DOHH2 (cell line): ENCODE data around the gene KCNJ6.
A peak's percentile ranks its signal among the peaks of the same experiment; 100 is the strongest.

Source experiments
- H3F3A ChIP-seq: fragments of 200-600 bp; sonication (generic), shearing (Covaris generic); 2 replicates; pipeline ENCODE4 v1.6.0; 2016; ENCODE audit warnings: antibody characterized with exemption, mild to moderate bottlenecking; ENCODE audit not compliant: control insufficient read depth, insufficient read depth
- H3K27ac ChIP-seq: fragments of 200-600 bp; sonication (generic); 2 replicates; pipeline ENCODE4 v1.5.1; 2014; ENCODE audit warnings: low read depth, mild to moderate bottlenecking, low read length, moderate library complexity
- H3K27me3 ChIP-seq: fragments of 200-600 bp; sonication (generic); 2 replicates; pipeline ENCODE4 v1.6.1; 2014; ENCODE audit warnings: mild to moderate bottlenecking, low read length, mixed read lengths; ENCODE audit not compliant: control insufficient read depth
- H3K36me3 ChIP-seq: fragments of 200-600 bp; sonication (generic); 2 replicates; pipeline ENCODE4 v1.6.1; 2014; ENCODE audit warnings: mild to moderate bottlenecking, low read length, moderate library complexity, mixed read lengths; ENCODE audit not compliant: control insufficient read depth
- H3K4me1 ChIP-seq: fragments of 200-600 bp; sonication (generic); 2 replicates; pipeline ENCODE4 v1.6.1; 2014; ENCODE audit warnings: mild to moderate bottlenecking, low read length, mixed read lengths; ENCODE audit not compliant: control insufficient read depth
- H3K4me2 ChIP-seq: fragments of 200-600 bp; sonication (generic); 2 replicates; pipeline ENCODE4 v1.6.0; 2014; ENCODE audit warnings: mild to moderate bottlenecking, low read length, moderate library complexity
- H3K4me3 ChIP-seq: fragments of 200-600 bp; sonication (generic); 2 replicates; pipeline ENCODE4 v1.5.1; 2014; ENCODE audit warnings: mild to moderate bottlenecking, low read length, mixed read lengths
- H3K79me2 ChIP-seq: fragments of 200-600 bp; sonication (generic); 2 replicates; pipeline ENCODE4 v1.6.1; 2014; ENCODE audit warnings: mild to moderate bottlenecking, low read length, mixed read lengths; ENCODE audit not compliant: control insufficient read depth
- H3K9me2 ChIP-seq: fragments of 200-600 bp; sonication (generic); replicated peaks from 2 replicates; pipeline ENCODE4 v1.6.1; 2014; ENCODE audit warnings: mild to moderate bottlenecking, low read length, mixed read lengths; ENCODE audit not compliant: control insufficient read depth
- H3K9me3 ChIP-seq: fragments of 200-600 bp; sonication (generic); 2 replicates; pipeline ENCODE4 v1.6.1; 2014; ENCODE audit warnings: antibody characterized with exemption, low read length, mixed read lengths; ENCODE audit not compliant: control insufficient read depth, insufficient read depth
- H4K20me1 ChIP-seq: fragments of 200-600 bp; sonication (generic); 2 replicates; pipeline ENCODE4 v1.6.0; 2014; ENCODE audit warnings: low read depth, mild to moderate bottlenecking, antibody characterized with exemption, low read length, moderate library complexity; ENCODE audit not compliant: control insufficient read depth, insufficient read depth
- EZH2phosphoT487 ChIP-seq: fragments of 200-600 bp; sonication (generic); IDR thresholded peaks from 2 replicates; pipeline ENCODE4 v1.6.1; 2017; ENCODE audit warnings: borderline replicate concordance, mild to moderate bottlenecking, antibody characterized with exemption, low read length, moderate library complexity, mixed read lengths
- TF ChIP-seq, protein P1 (sequence below): fragments of 200-600 bp; sonication (generic); IDR thresholded peaks from one replicate; pipeline ENCODE4 v1.5.1; 2014; ENCODE audit warnings: antibody characterized with exemption, mild to moderate bottlenecking, low read depth, low read length; ENCODE audit not compliant: poor library complexity, severe bottlenecking

Gene KCNJ6

DNA sequence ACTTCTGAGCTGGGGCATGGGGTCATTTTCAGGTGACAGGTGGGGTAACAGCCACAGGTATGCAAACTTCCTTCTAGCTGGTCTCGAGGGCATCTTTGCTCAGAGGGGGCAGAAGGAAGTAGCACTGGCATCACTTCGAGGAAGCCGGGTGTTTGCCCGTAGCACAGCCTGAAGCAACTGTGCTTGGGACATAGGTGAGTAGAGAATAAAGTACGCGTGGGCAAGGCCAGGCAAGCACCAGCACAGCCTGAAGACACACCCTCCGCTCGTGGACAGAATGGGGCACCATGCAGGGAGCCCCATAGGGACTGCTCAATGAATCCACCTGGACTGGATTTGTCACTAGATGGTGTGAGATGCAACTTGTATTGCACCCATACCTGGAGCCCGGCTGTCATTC, 167.1 kb downstream of the KCNJ6 start:
- H3K27me3 ChIP-seq: no peaks in the 10 kb centered on the region
- H3K36me3 ChIP-seq: no peaks in the 10 kb centered on the region
- no peaks in the 10 kb centered on the region for H3K4me1 ChIP-seq
- no peak overlapping the region for H3K4me3 ChIP-seq
- H3K4me2 ChIP-seq: no peak overlapping the region
- no peaks in the 10 kb centered on the region for H3K9me3 ChIP-seq
- TF ChIP-seq, protein P1, sequence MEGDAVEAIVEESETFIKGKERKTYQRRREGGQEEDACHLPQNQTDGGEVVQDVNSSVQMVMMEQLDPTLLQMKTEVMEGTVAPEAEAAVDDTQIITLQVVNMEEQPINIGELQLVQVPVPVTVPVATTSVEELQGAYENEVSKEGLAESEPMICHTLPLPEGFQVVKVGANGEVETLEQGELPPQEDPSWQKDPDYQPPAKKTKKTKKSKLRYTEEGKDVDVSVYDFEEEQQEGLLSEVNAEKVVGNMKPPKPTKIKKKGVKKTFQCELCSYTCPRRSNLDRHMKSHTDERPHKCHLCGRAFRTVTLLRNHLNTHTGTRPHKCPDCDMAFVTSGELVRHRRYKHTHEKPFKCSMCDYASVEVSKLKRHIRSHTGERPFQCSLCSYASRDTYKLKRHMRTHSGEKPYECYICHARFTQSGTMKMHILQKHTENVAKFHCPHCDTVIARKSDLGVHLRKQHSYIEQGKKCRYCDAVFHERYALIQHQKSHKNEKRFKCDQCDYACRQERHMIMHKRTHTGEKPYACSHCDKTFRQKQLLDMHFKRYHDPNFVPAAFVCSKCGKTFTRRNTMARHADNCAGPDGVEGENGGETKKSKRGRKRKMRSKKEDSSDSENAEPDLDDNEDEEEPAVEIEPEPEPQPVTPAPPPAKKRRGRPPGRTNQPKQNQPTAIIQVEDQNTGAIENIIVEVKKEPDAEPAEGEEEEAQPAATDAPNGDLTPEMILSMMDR: no peak
- TF ChIP-seq EZH2phosphoT487: no peak
- H4K20me1 ChIP-seq: no peaks in the 10 kb centered on the region
- no peaks in the 10 kb centered on the region for H3K9me2 ChIP-seq
- no peaks in the 10 kb centered on the region for H3K79me2 ChIP-seq
- no peak overlapping the region for H3K27ac ChIP-seq
- H3F3A ChIP-seq: no peaks in the 10 kb centered on the region

GRCh38 chr21:37748351-37748750, 167.9 kb downstream of the KCNJ6 start:
- Histone ChIP-seq H3K4me2 (no peak overlapping the region), H3K4me3 (no peak overlapping the region), H3K4me1 (no peaks in the 10 kb centered on the region), H3K9me2 (no peaks in the 10 kb centered on the region), H3K36me3 (no peaks in the 10 kb centered on the region), H3F3A (no peaks in the 10 kb centered on the region), H3K79me2 (no peaks in the 10 kb centered on the region), H3K9me3 (no peaks in the 10 kb centered on the region), H3K27ac (no peak overlapping the region), H3K27me3 (no peaks in the 10 kb centered on the region), H4K20me1 (no peaks in the 10 kb centered on the region)
- TF ChIP-seq EZH2phosphoT487: no peak
- TF ChIP-seq, protein P1: no peak

- Histone ChIP-seq H4K20me1 (no peaks in the 10 kb centered on the region), H3K4me3 (no peak overlapping the region), H3K4me2 (no peak overlapping the region), H3K9me3 (no peaks in the 10 kb centered on the region), H3K36me3 (no peaks in the 10 kb centered on the region), H3K79me2 (no peaks in the 10 kb centered on the region), H3K27me3 (no peaks in the 10 kb centered on the region), H3K4me1 (no peaks in the 10 kb centered on the region), H3K27ac (no peak overlapping the region), H3F3A (no peaks in the 10 kb centered on the region), H3K9me2 (no peaks in the 10 kb centered on the region)
- TF ChIP-seq EZH2phosphoT487: no peak
- TF ChIP-seq, protein P1: peak; percentile 19
These were observed 169.4 kb downstream of the KCNJ6 start for GRCh38 chr21:37746849-37747248.

GRCh38 chr21:37744551-37744950, 171.7 kb downstream of the KCNJ6 start:
- Histone ChIP-seq H3K4me3 (no peak overlapping the region), H3K4me2 (no peak overlapping the region), H3F3A (no peaks in the 10 kb centered on the region), H3K27ac (no peak overlapping the region), H3K27me3 (no peaks in the 10 kb centered on the region), H4K20me1 (no peaks in the 10 kb centered on the region), H3K4me1 (no peaks in the 10 kb centered on the region), H3K9me2 (no peaks in the 10 kb centered on the region), H3K79me2 (no peaks in the 10 kb centered on the region), H3K9me3 (no peaks in the 10 kb centered on the region), H3K36me3 (no peaks in the 10 kb centered on the region)
- no peak for TF ChIP-seq EZH2phosphoT487
- TF ChIP-seq, protein P1: no peak
